Panc1 (cell line): ENCODE measurements around the gene SYCE3. TPM values are rescaled to one million over a fixed set of nuclear protein-coding genes. Genes with fewer than 3 reads are reported as not detected.

Experiments
- ATAC-seq: fragments of 200-7000 bp; cut with Tn5 transposase; 2 replicates; pipeline ENCODE4 v1.9.1; 2020; ENCODE audit warnings: mild to moderate bottlenecking, moderate library complexity
- BruUV-seq: library from RNA; stranded (reverse); fragments of 400-500 nt; replicated peaks from 2 replicates; lab custom pipeline; 2021; lab: Mats Ljungman, UMichigan
- CTCF ChIA-PET: fragments of 300-600 bp; sonication (Branson Sonifier 250); formaldehyde crosslinking; loops from one replicate; lab custom pipeline; 2022; ENCODE audit warnings: antibody characterized with exemption; lab: Charles Lee
- POLR2A ChIA-PET: fragments of 300-600 bp; sonication (Branson Sonifier 250); formaldehyde crosslinking; loops from one replicate; lab custom pipeline; 2022; ENCODE audit warnings: antibody characterized with exemption; lab: Charles Lee
- DNase-seq: peaks from one replicate; pipeline ENCODE4 v3.0.0-alpha.2; 2010; ENCODE audit warnings: low read depth, low spot score
- H3K27ac ChIP-seq: 2 replicates; pipeline ENCODE4 v1.5.1; 2011; ENCODE audit warnings: mild to moderate bottlenecking, low read length, inconsistent platforms
- H3K27me3 ChIP-seq: fragments of 200-500 bp; sonication (Bioruptor generic); 2 replicates; pipeline ENCODE4 v1.6.0; 2014; ENCODE audit warnings: low read length, inconsistent platforms; ENCODE audit not compliant: control insufficient read depth, insufficient read depth
- H3K36me3 ChIP-seq: fragments of 200-500 bp; sonication (Bioruptor generic); 2 replicates; pipeline ENCODE4 v1.5.1; 2014; ENCODE audit warnings: inconsistent platforms, mild to moderate bottlenecking, low read length, moderate library complexity; ENCODE audit not compliant: control insufficient read depth, insufficient read depth
- H3K4me1 ChIP-seq: 2 replicates; pipeline ENCODE4 v1.5.1; 2011; ENCODE audit warnings: inconsistent platforms, mild to moderate bottlenecking, low read length, moderate library complexity; ENCODE audit not compliant: control insufficient read depth, insufficient read depth
- H3K4me3 ChIP-seq, 2 experiments: 2 replicates each; pipeline ENCODE4 v1.5.1; 2011 to 2012; ENCODE audit warnings: low read depth in 2 of 2, low read length in 2 of 2, mild to moderate bottlenecking in 2 of 2, inconsistent platforms in 1 of 2, moderate library complexity in 1 of 2
- H3K9me3 ChIP-seq: fragments of 200-500 bp; sonication (Bioruptor generic); 2 replicates; pipeline ENCODE4 v1.5.1; 2014; ENCODE audit warnings: low read depth, mild to moderate bottlenecking, inconsistent platforms, low read length, moderate library complexity; ENCODE audit not compliant: control insufficient read depth, insufficient read depth
- CTCF ChIP-seq: fragments of 450-650 bp; IDR thresholded peaks from 2 replicates; pipeline ENCODE4 v1.5.1; 2017; ENCODE audit warnings: mild to moderate bottlenecking
- POLR2AphosphoS5 ChIP-seq: IDR thresholded peaks from 2 replicates; pipeline ENCODE4 v1.6.1; 2012; ENCODE audit warnings: mild to moderate bottlenecking, low read depth, low read length, moderate library complexity
- REST ChIP-seq, 2 experiments: IDR thresholded peaks; 2 replicates each; pipeline ENCODE4 v1.6.1; 2011 to 2012; ENCODE audit warnings: low read depth in 2 of 2, control low read depth in 1 of 2, low read length in 1 of 2, mild to moderate bottlenecking in 1 of 2, moderate library complexity in 1 of 2; ENCODE audit not compliant: insufficient read depth in 1 of 2
- SIN3A ChIP-seq: IDR thresholded peaks from 2 replicates; pipeline ENCODE4 v1.6.1; 2012; ENCODE audit warnings: low read depth, mild to moderate bottlenecking, low read length, moderate library complexity, borderline replicate concordance; ENCODE audit not compliant: insufficient read depth
- TCF7L2 ChIP-seq: IDR thresholded peaks from 2 replicates; pipeline ENCODE4 v1.6.1; 2011; ENCODE audit warnings: mild to moderate bottlenecking, low read depth, low read length, inconsistent platforms
- in situ Hi-C: cut with HindIII; loops from 2 replicates; pipeline ENCODE4 v1.10.0; 2016; ENCODE audit warnings: low sequenced_read_pairs, low pct_unique_long_range_greater_than_20kb
- intact Hi-C: fragments of 100-400 bp; cut with micrococcal nuclease; formaldehyde crosslinking; loops from one replicate; pipeline ENCODE4 v1.10.0; 2022; ENCODE audit not compliant: unreplicated experiment
- total RNA-seq: library from RNA; stranded (reverse); gene quantifications from one replicate; pipeline ENCODE4 v1.2.1, GENCODE V29; 2021; ENCODE audit not compliant: unreplicated experiment

SYCE3 gene
- total RNA-seq, 1 experiment from 2014 or later, result not detected

GRCh38 chr22:50576070-50576469 lies 13.4 kb upstream of the SYCE3 start:
- DNase-seq, result no peak
- no peak overlapping the region for H3K4me3 ChIP-seq
- no peaks in the 10 kb centered on the region for H3K27me3 ChIP-seq
- 0 out of 2 replicates have a peak, but pooled peaks cover 2% of the 10 kb centered on the region for H3K4me1 ChIP-seq
- no peaks in the 10 kb centered on the region for H3K9me3 ChIP-seq
- in situ Hi-C loops (no loop called here), intact Hi-C loops (no loop called here)
- peak; percentile 72 for ATAC-seq
- TF ChIP-seq REST (IDR thresholded peaks at IDR 0.05; ENCODE audit: insufficient read depth in 1 of 2, low read depth in 2 of 2, low read length in 1 of 2), result 0 out of 4 replicates have a peak, but pooled peaks of 1 of the 2 experiments have one; percentile 21
- no peak; the same call in 1 of the 2 replicates for TF ChIP-seq CTCF
- H3K27ac ChIP-seq, result no peak overlapping the region
- POLR2A ChIA-PET, result no interaction called here
- no peaks in the 10 kb centered on the region for H3K36me3 ChIP-seq
- no TSS peak for BruUV-seq
- CTCF ChIA-PET, result interaction anchor here (1.3 kb wide), 2 partner anchors 13 to 45 kb away, joined by 3 to 4 read pairs; no protein-coding TSS in a partner anchor

GRCh38 chr22:50575426-50575941 lies 12.8 kb upstream of the SYCE3 start:
- ChIA-PET CTCF (interaction anchor here (1.3 kb wide), 2 partner anchors 12 to 45 kb away, joined by 3 to 4 read pairs; no protein-coding TSS in a partner anchor), POLR2A (no interaction called here)
- BruUV-seq, result no TSS peak
- no peaks in the 10 kb centered on the region for H3K9me3 ChIP-seq
- ATAC-seq (no peak), DNase-seq (no peak)
- no peaks in the 10 kb centered on the region for H3K27me3 ChIP-seq
- H3K36me3 ChIP-seq, result no peaks in the 10 kb centered on the region
- no peak for TF ChIP-seq TCF7L2
- no peak for TF ChIP-seq CTCF
- no peak for TF ChIP-seq POLR2AphosphoS5
- no peak for TF ChIP-seq REST (IDR thresholded peaks at IDR 0.05; ENCODE audit: insufficient read depth in 1 of 2, low read depth in 2 of 2, low read length in 1 of 2)
- no peak for TF ChIP-seq SIN3A
- in situ Hi-C loops (no loop called here), intact Hi-C loops (no loop called here)
- H3K4me1 ChIP-seq, result no peaks in the 10 kb centered on the region
- H3K27ac ChIP-seq, result no peak overlapping the region
- no peak overlapping the region for H3K4me3 ChIP-seq
